ENCODE data around the gene FSHR.

FSHR gene

GRCh38 chr2:49122107-49122506, 32.2 kb downstream of the FSHR start:
- no peak for DNase-seq (ENCODE audit: extremely low read depth in 1 of 2, low read depth in 1 of 2)

GRCh38 chr2:49113046-49113445, 41.3 kb downstream of the FSHR start:
- no peak for DNase-seq (ENCODE audit: extremely low read depth in 1 of 2, low read depth in 1 of 2)

DNA sequence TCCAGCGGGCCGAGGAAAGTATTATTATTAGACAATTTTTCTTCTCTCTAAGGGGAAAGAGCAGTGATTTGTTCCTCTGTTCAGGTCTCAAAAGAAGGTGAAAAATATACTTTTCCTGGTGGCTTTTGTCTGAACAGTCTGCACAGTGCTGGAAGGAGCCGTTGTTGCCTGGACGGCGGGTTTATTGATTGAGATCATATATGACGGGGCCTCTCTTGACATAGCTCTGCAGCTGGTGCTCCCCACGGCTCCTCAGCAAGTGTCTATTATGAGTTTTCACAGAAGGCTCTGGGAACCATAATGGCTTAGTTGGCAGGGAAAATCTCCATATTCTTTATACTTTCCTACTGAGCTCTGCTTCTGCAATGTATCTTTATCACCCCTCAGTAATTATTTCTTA, 42.9 kb downstream of the FSHR start:
- no peak for DNase-seq (ENCODE audit: extremely low read depth in 1 of 2, low read depth in 1 of 2)

- no peak for DNase-seq (ENCODE audit: extremely low read depth in 1 of 2, low read depth in 1 of 2)
These were observed 43.3 kb downstream of the FSHR start for GRCh38 chr2:49111006-49111405.

DNA sequence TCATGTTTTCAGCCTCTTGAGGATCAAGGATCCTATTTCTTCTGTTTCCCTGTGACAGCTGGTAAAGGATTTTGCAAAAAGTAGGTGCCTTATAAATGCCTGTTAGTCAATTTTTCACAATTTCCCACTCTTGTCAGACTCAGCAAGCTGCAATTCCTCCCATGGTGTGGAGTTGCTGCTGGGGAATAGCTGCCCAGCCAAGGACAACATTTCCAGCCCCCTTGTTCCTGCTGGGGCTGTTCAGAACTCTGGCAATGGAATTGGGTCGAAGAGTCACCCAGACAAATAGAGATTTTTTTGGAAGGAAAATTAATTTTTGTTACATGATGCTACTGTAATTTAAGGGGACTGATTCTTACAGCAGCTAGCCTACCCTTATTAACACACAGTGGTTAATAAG, 43.7 kb downstream of the FSHR start:
- DNase-seq (ENCODE audit: extremely low read depth in 1 of 2, low read depth in 1 of 2): no peak

DNA sequence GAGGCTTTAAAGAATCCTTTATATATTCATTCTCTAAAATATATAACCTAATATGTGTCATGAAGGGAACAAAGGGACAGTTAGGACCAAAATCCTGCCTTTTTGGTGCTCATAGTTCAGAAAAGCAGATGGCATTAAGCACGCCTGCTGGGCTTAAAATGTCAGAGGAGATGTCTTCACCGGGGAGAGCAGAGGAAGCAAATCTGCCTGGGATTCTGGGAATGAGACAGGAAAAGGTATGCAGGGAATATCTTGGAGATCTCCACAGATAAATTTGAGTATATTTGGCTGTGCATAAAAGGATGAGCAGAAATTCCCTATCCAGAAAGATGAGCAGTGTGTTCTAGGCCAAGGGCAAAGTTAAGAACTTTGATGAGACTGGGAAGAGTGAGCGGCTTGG, 45.5 kb downstream of the FSHR start:
- no peak for DNase-seq (ENCODE audit: extremely low read depth in 1 of 2, low read depth in 1 of 2)

DNA sequence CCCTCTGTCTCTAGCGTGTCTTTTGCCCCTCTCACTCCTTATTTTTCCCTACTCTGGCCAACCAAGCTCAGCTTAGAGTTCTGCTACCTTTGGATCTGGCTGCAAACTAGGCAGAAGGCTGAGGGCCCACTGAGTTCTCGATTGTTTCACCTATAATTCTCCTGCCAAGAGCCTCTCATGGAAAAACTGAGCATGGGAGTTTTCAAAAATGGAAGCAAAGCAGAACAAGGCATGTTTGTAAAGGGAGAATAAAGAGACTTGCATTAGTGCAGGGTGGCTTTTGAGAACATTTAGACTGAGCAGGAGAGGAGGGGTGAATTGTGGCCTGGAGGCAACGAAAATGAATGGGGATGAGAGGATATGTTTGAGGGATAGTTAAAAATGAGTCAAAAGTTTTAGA, 45.9 kb downstream of the FSHR start:
- no peak for DNase-seq (ENCODE audit: extremely low read depth in 1 of 2, low read depth in 1 of 2)

DNA sequence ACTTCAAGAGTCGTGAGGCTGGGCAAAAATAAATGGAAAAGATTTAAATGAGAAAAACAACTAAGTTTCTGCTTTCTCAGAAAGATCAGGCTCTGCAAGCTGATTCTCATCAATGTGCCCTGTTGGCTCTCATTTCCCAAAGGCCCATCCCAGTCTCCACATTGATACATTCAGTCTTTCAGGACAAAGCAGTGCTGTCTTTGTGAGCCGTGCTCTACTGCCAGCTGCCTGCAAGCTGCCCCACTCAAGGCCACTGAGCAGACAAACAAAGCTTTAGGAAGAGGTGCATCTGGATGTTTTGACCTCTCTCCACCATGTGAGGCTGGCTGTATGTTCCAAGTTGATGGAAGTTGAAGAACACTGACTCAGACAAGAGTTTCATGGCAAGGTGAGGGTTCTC, 48.8 kb downstream of the FSHR start:
- DNase-seq (ENCODE audit: extremely low read depth in 1 of 2, low read depth in 1 of 2): no peak

GRCh38 chr2:49102146-49102545, 52.2 kb downstream of the FSHR start:
- DNase-seq (ENCODE audit: extremely low read depth in 1 of 2, low read depth in 1 of 2): no peak

DNA sequence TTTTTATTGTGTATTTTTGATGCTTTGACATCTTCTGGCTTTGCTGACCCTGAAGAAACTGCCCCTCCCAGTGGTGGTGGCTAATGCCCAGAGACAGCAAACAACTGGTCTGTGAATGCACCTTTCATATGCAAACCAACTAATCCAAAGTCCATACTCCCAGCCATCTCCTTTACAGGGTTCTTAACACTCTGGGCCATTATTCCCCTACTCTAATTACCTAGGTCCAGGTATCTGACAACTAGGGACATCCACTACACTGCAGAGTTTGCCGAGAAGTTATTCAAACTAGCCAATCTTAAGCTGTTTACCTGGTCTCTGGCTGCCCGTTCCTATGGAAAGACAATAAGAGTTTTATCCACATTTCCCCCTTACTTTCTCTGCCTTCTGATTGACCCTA, 73.6 kb downstream of the FSHR start:
- no peak for DNase-seq (ENCODE audit: extremely low read depth in 1 of 2, low read depth in 1 of 2)

GRCh38 chr2:49070716-49071115, 83.6 kb downstream of the FSHR start:
- no peak for DNase-seq (ENCODE audit: extremely low read depth in 1 of 2, low read depth in 1 of 2)

- no peak for DNase-seq (ENCODE audit: extremely low read depth in 1 of 2, low read depth in 1 of 2)
These were observed 84.5 kb downstream of the FSHR start for GRCh38 chr2:49069829-49070228.

DNA sequence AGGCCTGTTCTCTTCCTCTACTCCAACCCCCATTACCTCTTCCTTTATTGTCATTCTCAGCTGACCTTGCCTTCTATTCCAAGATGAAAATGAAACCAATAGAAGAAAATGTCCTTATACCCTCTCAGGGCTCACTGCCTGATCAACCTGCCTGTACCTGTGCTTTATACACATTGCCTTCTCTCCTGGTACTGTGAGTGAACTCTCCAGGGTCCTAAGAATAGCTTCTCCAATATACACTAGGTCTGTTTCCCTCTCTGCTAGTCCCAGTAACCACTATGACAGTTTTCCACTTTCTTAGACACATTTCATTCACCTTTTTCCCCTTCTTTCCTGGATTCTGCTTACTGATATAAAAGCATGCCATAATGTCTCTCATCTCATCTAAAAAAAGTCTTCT, 85.7 kb downstream of the FSHR start:
- no peak for DNase-seq (ENCODE audit: extremely low read depth in 1 of 2, low read depth in 1 of 2)

DNA sequence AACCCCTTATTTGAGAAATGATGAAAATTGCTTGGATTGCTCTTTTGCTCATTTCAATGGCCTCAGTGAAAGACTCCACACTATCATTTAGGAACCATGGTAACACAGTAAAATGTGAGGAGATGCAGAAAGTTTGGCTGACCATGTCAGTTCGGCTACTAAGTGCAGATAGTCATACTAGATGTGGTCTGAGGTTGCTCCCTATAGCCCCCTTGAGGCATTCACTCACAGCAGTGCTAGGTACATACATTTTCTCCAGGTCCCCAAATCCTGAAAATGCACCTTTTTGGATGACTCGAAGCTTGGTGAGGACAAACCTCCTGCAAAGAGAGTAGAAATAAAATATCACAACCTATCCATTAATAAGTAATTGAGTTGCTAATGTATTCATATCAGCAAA, 86.3 kb downstream of the FSHR start:
- no peak for DNase-seq (ENCODE audit: extremely low read depth in 1 of 2, low read depth in 1 of 2)

- no peak for DNase-seq (ENCODE audit: extremely low read depth in 1 of 2, low read depth in 1 of 2)
These were observed 101.2 kb downstream of the FSHR start for GRCh38 chr2:49053156-49053555.

DNA sequence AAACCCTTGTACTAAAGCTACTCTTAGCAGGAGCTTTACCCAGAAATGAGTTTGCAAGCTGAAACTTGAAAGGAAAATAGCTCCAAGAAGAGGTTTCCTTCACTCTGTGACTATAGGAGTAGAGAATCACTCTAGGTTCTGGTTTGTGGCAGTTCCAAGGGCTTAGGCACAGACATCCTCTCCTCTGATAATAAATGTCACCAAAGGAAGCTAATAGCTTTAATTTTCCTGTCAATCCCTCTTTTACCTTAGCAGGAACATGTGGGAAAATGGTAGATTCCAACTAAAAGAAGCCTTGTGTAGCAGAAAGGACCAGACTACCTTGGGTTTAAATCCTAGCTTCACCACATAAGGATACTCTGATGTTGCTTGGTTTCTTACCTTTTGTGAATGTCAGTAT, 104.0 kb downstream of the FSHR start:
- DNase-seq (ENCODE audit: extremely low read depth in 1 of 2, low read depth in 1 of 2): no peak

DNA sequence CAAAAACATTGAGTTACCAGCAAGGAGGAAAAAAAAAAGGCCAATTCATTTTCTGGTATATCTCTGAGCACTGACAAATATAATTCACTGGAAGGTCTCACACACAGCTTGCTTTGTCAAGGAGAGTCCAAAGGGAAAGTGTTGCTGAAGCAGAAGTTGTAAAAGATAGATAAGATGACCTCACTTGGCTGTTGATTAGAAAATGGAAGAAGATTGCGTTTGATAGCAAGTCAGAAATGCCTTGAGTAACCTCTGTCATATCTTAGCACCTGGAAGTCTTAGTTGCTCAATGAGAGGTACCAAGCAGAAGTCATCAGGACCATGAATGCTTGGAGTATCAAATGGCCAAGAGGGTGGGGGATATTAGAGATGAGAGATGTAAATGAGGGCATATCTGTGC, 105.2 kb downstream of the FSHR start:
- DNase-seq (ENCODE audit: extremely low read depth in 1 of 2, low read depth in 1 of 2): no peak

DNA sequence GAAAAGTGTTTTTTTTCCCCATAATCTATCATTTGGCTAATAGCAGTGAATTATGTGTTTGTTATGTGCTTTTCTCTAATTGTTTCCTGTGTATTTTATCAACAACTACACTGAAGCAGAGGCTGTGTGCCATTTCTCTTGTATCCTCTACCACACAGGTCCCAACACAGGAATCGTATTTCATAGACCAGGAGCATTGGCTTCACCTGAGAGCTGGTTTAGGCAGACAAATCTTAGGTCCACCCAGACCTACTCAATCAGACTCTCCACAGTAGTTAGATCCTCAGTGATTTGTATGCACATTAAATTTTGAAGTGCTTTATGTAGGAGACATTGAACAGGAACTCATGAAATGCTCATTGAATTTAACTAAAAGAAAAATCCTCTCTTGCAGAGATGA, 109.2 kb downstream of the FSHR start:
- DNase-seq (ENCODE audit: extremely low read depth in 1 of 2, low read depth in 1 of 2): no peak

GRCh38 chr2:49044350-49045079, 109.8 kb downstream of the FSHR start:
- no peak for DNase-seq (ENCODE audit: extremely low read depth in 1 of 2, low read depth in 1 of 2)

DNA sequence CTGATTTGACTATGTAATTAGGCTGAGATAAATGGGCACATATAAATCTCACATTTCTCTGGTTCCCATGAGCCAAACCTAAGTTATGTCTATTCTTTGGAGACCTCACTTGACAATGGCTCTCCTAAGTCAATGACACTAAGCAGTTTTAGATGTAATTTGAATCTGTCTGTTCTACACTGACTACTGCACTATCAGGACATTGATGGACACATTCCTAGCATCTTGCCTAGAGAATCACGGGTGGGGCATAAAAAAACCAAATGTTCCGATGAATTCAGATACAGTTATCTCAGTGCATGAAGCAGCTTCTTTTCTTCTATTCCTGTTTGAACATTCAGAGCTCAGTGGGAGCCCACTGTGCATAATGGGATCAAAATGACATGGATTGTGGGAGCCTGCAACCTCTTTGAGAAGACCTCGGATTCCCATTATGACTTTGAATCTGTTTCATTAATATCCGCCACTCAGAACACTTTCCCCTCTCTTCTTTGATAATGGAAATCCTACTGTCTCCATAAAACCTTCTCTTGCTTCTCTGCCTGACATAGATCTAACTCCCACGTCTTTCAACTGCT, 110.8 kb downstream of the FSHR start:
- no peak for DNase-seq (ENCODE audit: extremely low read depth in 1 of 2, low read depth in 1 of 2)

GRCh38 chr2:49042488-49042887, 111.8 kb downstream of the FSHR start:
- no peak for DNase-seq (ENCODE audit: extremely low read depth in 1 of 2, low read depth in 1 of 2)

GRCh38 chr2:49041061-49041460, 113.3 kb downstream of the FSHR start:
- DNase-seq (ENCODE audit: extremely low read depth in 1 of 2, low read depth in 1 of 2): no peak

GRCh38 chr2:49037197-49037596, 117.1 kb downstream of the FSHR start:
- DNase-seq (ENCODE audit: extremely low read depth in 1 of 2, low read depth in 1 of 2): no peak
